ENCODE measurements around the gene CPNE6. TPM values are rescaled to one million over a fixed set of nuclear protein-coding genes. Genes with fewer than 3 reads are reported as not detected.

Gene CPNE6
- polyA plus RNA-seq, 1 of the 3 experiments (the other 2 are of a cell fraction), result not detected

DNA sequence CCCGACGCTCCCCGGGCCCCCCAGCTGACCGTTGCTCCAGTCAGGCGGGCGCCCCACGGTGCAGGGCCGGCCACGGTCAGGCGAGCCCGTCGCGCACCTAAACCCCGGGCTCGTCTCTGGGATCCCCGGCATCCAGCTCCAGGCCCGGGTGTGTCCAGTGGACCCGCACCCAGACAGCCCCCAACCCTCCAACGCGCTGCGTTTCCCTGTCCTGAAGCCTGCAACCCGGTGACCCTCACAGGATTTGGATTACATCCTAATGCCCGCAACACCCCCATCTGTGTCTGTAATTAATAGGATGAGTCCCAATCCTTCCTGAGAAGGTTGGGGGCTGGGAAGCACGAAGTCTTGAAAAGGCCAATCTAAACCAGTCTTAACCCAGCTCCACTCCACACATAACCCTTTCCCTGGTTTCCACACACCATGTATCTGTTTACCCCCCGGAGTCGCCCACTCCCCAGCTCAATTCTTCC is 10.4 kb downstream of the CPNE6 start:
- H3K4me3 ChIP-seq (ENCODE audit: low read depth in 2 of 2, low read length in 1 of 2), result peak overlapping the region in 1 of 2 experiments; percentile 59; a peak in 2 of 4 replicates
- no peak overlapping the region; a peak in 1 of 4 replicates for H3K27ac ChIP-seq (ENCODE audit: low read depth in 2 of 2, low read length in 1 of 2)
- no peaks in the 10 kb centered on the region for H4K20me1 ChIP-seq (ENCODE audit: insufficient read depth)
- TF ChIP-seq IRF3 (IDR thresholded peaks at IDR 0.05; ENCODE audit: low read depth, low read length) (no peak), SIN3A (IDR thresholded peaks at IDR 0.05; ENCODE audit: borderline replicate concordance, low read depth, low read length) (no peak), RCOR1 (IDR thresholded peaks at IDR 0.05; ENCODE audit: low read length) (no peak), NRF1 (IDR thresholded peaks at IDR 0.05; ENCODE audit: low read depth, low read length) (no peak), NFIC (IDR thresholded peaks at IDR 0.05; ENCODE audit: borderline replicate concordance) (no peak), EP300 (IDR thresholded peaks at IDR 0.05; ENCODE audit: borderline replicate concordance in 1 of 2, low read depth in 1 of 2, low read length in 1 of 2) (no peak), TAF1 (IDR thresholded peaks at IDR 0.05; ENCODE audit: borderline replicate concordance, low read depth, low read length) (no peak), FOSL2 (IDR thresholded peaks at IDR 0.05; ENCODE audit: borderline replicate concordance, low read depth) (no peak)
- TF ChIP-seq, protein P1, sequence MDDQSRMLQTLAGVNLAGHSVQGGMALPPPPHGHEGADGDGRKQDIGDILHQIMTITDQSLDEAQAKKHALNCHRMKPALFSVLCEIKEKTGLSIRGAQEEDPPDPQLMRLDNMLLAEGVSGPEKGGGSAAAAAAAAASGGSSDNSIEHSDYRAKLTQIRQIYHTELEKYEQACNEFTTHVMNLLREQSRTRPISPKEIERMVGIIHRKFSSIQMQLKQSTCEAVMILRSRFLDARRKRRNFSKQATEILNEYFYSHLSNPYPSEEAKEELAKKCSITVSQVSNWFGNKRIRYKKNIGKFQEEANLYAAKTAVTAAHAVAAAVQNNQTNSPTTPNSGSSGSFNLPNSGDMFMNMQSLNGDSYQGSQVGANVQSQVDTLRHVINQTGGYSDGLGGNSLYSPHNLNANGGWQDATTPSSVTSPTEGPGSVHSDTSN (IDR thresholded peaks at IDR 0.05), result no peak
- 88% methylated on average over 10 of the region's 26 CpGs for WGBS (ENCODE audit: low lambda C conversion rate)
- POLR2A ChIA-PET, result interaction anchor here (0.9 to 4.5 kb wide), 6 partner anchors 9 to 44 kb away, joined by 3 to 46 read pairs (median 4); partner anchors contain the start of gene PCK2
- no peaks in the 10 kb centered on the region for H3K36me3 ChIP-seq (replicated peaks in 1 of 2; ENCODE audit: control insufficient read depth in 1 of 2, insufficient read depth in 2 of 2, low read length in 1 of 2)
- DNase-seq, result no peak
- no peak overlapping the region for H3K9ac ChIP-seq
- no peaks in the 10 kb centered on the region for H3K79me2 ChIP-seq (ENCODE audit: insufficient read depth)
- H2AFZ ChIP-seq (ENCODE audit: low read depth), result no peak overlapping the region
- H3K9me3 ChIP-seq, result no peaks in the 10 kb centered on the region
- H3K9me2 ChIP-seq, result no peaks in the 10 kb centered on the region
- H3K4me1 ChIP-seq (ENCODE audit: control insufficient read depth in 1 of 2, insufficient read depth in 2 of 2, low read depth in 1 of 2, low read length in 1 of 2), result peaks cover 0 to 30% of the 10 kb centered on the region in 2 experiments; a peak in 1 of 4 replicates
- peak overlapping the region; percentile 85 for H3K4me2 ChIP-seq
- CTCF ChIA-PET, result interaction anchor here (0.7 to 42.8 kb wide), 10 partner anchors 11 to 493 kb away, joined by 3 to 1159 read pairs (median 4); partner anchors contain the start of genes CPNE6, DCAF11, NRL and PCK2
- H3K27me3 ChIP-seq (ENCODE audit: insufficient read depth), result peaks cover 5% of the 10 kb centered on the region; the same call in 1 of the 2 replicates
- no peaks in the 10 kb centered on the region for H3F3A ChIP-seq (replicated peaks; ENCODE audit: insufficient read depth)

DNA sequence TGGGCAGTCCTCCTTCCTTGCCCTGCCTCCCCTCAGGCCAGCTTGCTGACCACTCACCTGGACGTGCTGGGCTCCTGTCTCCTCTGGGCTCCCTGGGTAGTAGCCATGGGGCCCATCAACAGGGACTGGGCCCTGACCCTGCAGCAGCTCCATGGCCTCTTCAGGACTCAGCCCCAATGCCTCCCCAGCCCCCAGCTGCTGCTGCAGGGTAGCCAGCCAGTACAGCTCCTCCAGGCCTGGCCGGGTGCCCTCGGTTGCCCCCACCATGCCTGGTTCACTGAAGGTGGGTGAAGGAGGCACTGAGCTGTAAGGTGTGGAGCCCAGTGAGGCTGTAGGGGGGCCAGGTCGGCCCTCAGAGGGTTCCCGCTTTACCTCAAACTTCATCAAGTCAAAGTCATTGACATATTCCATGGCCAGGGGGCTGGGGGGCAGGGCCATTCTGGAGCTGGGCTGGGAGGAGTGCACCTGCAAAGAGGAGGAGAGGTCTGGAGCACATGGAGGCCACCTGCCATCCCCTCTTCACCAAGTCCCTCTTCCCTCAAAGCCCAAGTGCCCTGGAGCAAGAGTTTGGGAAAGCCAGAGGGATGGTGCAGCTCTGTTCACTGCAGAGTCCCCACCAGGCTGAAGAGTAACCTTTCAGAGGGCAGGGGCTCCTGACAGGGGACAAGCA is 11.2 kb downstream of the CPNE6 start:
- Histone ChIP-seq H3K79me2 (ENCODE audit: insufficient read depth) (no peaks in the 10 kb centered on the region), H3K9me2 (no peaks in the 10 kb centered on the region), H2AFZ (ENCODE audit: low read depth) (no peak overlapping the region), H3K4me1 (ENCODE audit: control insufficient read depth in 1 of 2, insufficient read depth in 2 of 2, low read depth in 1 of 2, low read length in 1 of 2) (peaks cover 0 to 30% of the 10 kb centered on the region in 2 experiments; a peak in 1 of 4 replicates), H3K9me3 (no peaks in the 10 kb centered on the region), H4K20me1 (ENCODE audit: insufficient read depth) (no peaks in the 10 kb centered on the region), H3K9ac (no peak overlapping the region), H3K4me3 (ENCODE audit: low read depth in 2 of 2, low read length in 1 of 2) (no peak overlapping the region), H3F3A (replicated peaks; ENCODE audit: insufficient read depth) (no peaks in the 10 kb centered on the region), H3K4me2 (no peak overlapping the region), H3K27ac (ENCODE audit: low read depth in 2 of 2, low read length in 1 of 2) (no peak overlapping the region), H3K36me3 (replicated peaks in 1 of 2; ENCODE audit: control insufficient read depth in 1 of 2, insufficient read depth in 2 of 2, low read length in 1 of 2) (no peaks in the 10 kb centered on the region), H3K27me3 (ENCODE audit: insufficient read depth) (peaks cover 5% of the 10 kb centered on the region; the same call in 1 of the 2 replicates)
- ChIA-PET CTCF (interaction anchor here (0.8 to 42.8 kb wide), 6 partner anchors 11 to 494 kb away, joined by 3 to 1159 read pairs (median 11); partner anchors contain the start of genes CPNE6 and PCK2), POLR2A (interaction anchor here (1.1 to 4.5 kb wide), 5 partner anchors 8 to 25 kb away, joined by 3 to 46 read pairs (median 5); partner anchors contain the start of gene PCK2)
- DNase-seq, result no peak
- WGBS (ENCODE audit: low lambda C conversion rate), result 55% methylated on average over 2 of the region's 5 CpGs
- TF ChIP-seq FOXJ3 (CRISPR knock-in tag; IDR thresholded peaks at IDR 0.05), result no peak
- no peak for TF ChIP-seq NRF1 (IDR thresholded peaks at IDR 0.05; ENCODE audit: low read depth, low read length)
- no peak for TF ChIP-seq ZBTB33 (IDR thresholded peaks at IDR 0.05; ENCODE audit: borderline replicate concordance, low read depth)
- no peak for TF ChIP-seq GABPA (IDR thresholded peaks at IDR 0.05; ENCODE audit: low read depth)
- TF ChIP-seq SMC3 (IDR thresholded peaks at IDR 0.05; ENCODE audit: low read depth, low read length), result no peak
- no peak for TF ChIP-seq TCF12 (IDR thresholded peaks at IDR 0.05)
- no peak for TF ChIP-seq RFX5 (IDR thresholded peaks at IDR 0.05; ENCODE audit: low read length)
- no peak for TF ChIP-seq YY1 (IDR thresholded peaks at IDR 0.05; ENCODE audit: low read depth)
- no peak for TF ChIP-seq SIN3A (IDR thresholded peaks at IDR 0.05; ENCODE audit: borderline replicate concordance, low read depth, low read length)
- TF ChIP-seq USF2 (IDR thresholded peaks at IDR 0.05; ENCODE audit: borderline replicate concordance, low read depth, low read length), result no peak
- no peak for TF ChIP-seq NFIC (IDR thresholded peaks at IDR 0.05; ENCODE audit: borderline replicate concordance)
- no peak for TF ChIP-seq MAX (IDR thresholded peaks at IDR 0.05; ENCODE audit: low read depth)
- no peak for TF ChIP-seq ELF1 (IDR thresholded peaks at IDR 0.05)
- TF ChIP-seq JUND (IDR thresholded peaks at IDR 0.05), result no peak

All from SK-N-SH (cell line).